Measurements from ENCODE around the gene EPM2AIP1.

EPM2AIP1 gene

DNA sequence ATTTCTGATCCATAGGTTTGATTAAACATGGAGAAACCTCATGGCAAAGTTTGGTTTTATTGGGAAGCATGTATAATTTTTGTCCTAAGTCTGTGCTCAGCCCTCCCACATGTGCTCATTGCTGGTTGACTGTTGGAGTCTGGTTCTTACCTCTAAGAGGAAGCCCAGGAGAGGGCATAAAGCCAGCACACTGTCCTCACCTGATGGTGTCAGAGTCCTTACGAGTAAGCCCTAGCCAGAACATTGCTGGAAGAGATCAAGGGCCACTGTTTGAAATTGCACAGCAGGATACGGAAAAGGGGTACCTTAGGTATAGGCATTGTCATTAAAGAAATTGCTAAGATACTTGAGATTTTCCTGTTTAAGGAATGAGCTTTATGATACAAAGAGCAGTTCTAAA is 21.7 kb upstream of the EPM2AIP1 start:
- DNase-seq (ENCODE audit: low read depth), result no peak
- no peak for TF ChIP-seq CTCF (IDR thresholded peaks at IDR 0.05; ENCODE audit: control insufficient read depth, insufficient read depth, low read depth, low read length, missing control alignments)
- H3K4me3 ChIP-seq (ENCODE audit: control insufficient read depth, low read depth, low read length), result no peak overlapping the region

- peak; percentile 100 for DNase-seq (ENCODE audit: low read depth)
- no peak for TF ChIP-seq CTCF (IDR thresholded peaks at IDR 0.05; ENCODE audit: control insufficient read depth, insufficient read depth, low read depth, low read length, missing control alignments)
- peak within 1 kb of the TSS; percentile 75 for H3K4me3 ChIP-seq (ENCODE audit: control insufficient read depth, low read depth, low read length)
Observed at GRCh38 chr3:36993326-36994283, 674 bp upstream of the EPM2AIP1 start, which contains the start of gene MLH1. Gene MLH1, plus strand, starts transcription at chr3:36993518. Its CDS starts 30 bp downstream, at chr3:36993548.

DNA sequence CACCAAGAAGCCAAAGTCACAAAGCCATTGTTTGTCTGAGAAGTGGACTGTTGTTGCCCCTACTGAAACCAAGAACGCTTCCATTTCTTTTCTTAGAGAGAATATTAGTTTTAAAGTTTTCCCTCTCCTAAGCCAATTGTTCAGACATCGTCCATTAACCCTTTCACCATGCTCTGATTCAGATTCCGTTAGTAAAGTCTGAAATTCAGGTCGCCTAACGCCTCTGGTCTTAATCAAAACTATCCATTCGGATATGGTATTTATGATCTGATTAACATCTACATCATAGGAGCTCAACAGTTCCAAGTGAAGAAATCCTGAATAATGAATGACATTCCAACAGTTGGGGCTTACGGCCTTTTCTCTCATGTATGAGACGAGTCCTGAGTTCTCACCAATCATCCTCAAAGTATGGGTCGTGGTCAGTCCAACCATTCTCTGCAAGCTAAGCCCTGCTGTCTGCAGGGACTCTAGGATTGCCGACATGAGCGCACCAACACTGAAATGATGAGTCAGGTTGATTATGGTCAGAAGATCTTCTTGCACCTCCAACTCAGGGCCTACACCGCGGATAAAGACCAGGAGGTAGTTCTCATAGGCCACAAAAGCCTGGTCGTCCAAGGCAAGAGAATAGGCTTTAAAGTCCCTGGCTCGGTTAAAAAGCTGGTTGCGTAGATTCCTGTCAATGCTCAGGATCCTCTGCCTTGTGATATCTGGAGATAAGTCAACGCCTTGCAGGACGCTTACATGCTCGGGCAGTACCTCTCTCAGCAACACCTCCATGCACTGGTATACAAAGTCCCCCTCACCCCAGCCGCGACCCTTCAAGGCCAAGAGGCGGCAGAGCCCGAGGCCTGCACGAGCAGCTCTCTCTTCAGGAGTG is 767 bp downstream of the EPM2AIP1 start:
- peak overlapping the region; percentile 75 for H3K4me3 ChIP-seq (ENCODE audit: control insufficient read depth, low read depth, low read length)
- peak; percentile 35 for DNase-seq (ENCODE audit: low read depth)
- TF ChIP-seq CTCF (IDR thresholded peaks at IDR 0.05; ENCODE audit: control insufficient read depth, insufficient read depth, low read depth, low read length, missing control alignments), result no peak

GRCh38 chr3:36991147-36991546 is 1.8 kb downstream of the EPM2AIP1 start:
- no peak for DNase-seq (ENCODE audit: low read depth)
- TF ChIP-seq CTCF (IDR thresholded peaks at IDR 0.05; ENCODE audit: control insufficient read depth, insufficient read depth, low read depth, low read length, missing control alignments), result no peak
- H3K4me3 ChIP-seq (ENCODE audit: control insufficient read depth, low read depth, low read length), result peak overlapping the region; percentile 75

GRCh38 chr3:36989568-36989967 is 3.4 kb downstream of the EPM2AIP1 start:
- no peak for TF ChIP-seq CTCF (IDR thresholded peaks at IDR 0.05; ENCODE audit: control insufficient read depth, insufficient read depth, low read depth, low read length, missing control alignments)
- no peak overlapping the region for H3K4me3 ChIP-seq (ENCODE audit: control insufficient read depth, low read depth, low read length)

GRCh38 chr3:36989005-36989404 is 3.9 kb downstream of the EPM2AIP1 start:
- TF ChIP-seq CTCF (IDR thresholded peaks at IDR 0.05; ENCODE audit: control insufficient read depth, insufficient read depth, low read depth, low read length, missing control alignments), result no peak
- no peak for DNase-seq (ENCODE audit: low read depth)
- H3K4me3 ChIP-seq (ENCODE audit: control insufficient read depth, low read depth, low read length), result no peak overlapping the region

More at GRCh38 chr3:36989568-36989967, 3.4 kb downstream of the EPM2AIP1 start:
- DNase-seq (ENCODE audit: low read depth), result no peak

Data from AG09309 (cell line).